ENCODE measurements around the gene SLCO2B1. TPM values are rescaled to one million over a fixed set of nuclear protein-coding genes. Genes with fewer than 3 reads are reported as not detected.

The SLCO2B1 gene
- total RNA-seq, 4 donors from 2014 or later, result 6.1 to 9.7 (median 7.1) TPM

DNA sequence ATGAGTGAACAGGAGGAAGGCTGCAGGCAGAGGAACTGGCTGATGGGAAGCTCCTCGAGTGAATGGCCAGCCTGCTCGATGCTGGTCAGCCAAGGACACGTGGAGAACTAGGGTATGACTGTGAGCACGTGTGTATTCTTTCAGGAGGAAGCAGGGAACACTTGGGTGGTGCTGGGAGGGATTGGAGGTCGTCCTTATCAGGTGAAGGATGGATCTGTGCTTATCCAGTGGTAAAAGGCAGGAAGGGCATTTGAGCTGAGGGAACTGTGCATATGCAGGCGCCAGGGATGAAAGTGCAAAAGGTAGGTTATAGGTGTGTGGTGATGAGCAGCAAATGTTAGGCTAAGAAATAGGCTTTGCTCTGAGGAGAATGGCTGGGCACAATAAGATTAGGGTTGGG, 9.7 kb upstream of the SLCO2B1 start:
- H3K27me3 ChIP-seq, result no peaks in the 10 kb centered on the region
- H3K36me3 ChIP-seq, result no peaks in the 10 kb centered on the region
- peaks cover 15% of the 10 kb centered on the region for H3K4me1 ChIP-seq
- H3K9me3 ChIP-seq, result no peaks in the 10 kb centered on the region
- DNase-seq (ENCODE audit: low spot score in 2 of 2), result no peak
- TF ChIP-seq POLR2A (IDR thresholded peaks at IDR 0.05) (no peak), EP300 (IDR thresholded peaks at IDR 0.05) (no peak), POLR2AphosphoS5 (IDR thresholded peaks at IDR 0.05) (no peak)
- TF ChIP-seq, protein P1, sequence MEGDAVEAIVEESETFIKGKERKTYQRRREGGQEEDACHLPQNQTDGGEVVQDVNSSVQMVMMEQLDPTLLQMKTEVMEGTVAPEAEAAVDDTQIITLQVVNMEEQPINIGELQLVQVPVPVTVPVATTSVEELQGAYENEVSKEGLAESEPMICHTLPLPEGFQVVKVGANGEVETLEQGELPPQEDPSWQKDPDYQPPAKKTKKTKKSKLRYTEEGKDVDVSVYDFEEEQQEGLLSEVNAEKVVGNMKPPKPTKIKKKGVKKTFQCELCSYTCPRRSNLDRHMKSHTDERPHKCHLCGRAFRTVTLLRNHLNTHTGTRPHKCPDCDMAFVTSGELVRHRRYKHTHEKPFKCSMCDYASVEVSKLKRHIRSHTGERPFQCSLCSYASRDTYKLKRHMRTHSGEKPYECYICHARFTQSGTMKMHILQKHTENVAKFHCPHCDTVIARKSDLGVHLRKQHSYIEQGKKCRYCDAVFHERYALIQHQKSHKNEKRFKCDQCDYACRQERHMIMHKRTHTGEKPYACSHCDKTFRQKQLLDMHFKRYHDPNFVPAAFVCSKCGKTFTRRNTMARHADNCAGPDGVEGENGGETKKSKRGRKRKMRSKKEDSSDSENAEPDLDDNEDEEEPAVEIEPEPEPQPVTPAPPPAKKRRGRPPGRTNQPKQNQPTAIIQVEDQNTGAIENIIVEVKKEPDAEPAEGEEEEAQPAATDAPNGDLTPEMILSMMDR (IDR thresholded peaks at IDR 0.05), result no peak
- no peak overlapping the region for H3K4me3 ChIP-seq
- no peak overlapping the region for H3K27ac ChIP-seq
- WGBS, result 73% methylated on average over 6 of the region's 6 CpGs

DNA sequence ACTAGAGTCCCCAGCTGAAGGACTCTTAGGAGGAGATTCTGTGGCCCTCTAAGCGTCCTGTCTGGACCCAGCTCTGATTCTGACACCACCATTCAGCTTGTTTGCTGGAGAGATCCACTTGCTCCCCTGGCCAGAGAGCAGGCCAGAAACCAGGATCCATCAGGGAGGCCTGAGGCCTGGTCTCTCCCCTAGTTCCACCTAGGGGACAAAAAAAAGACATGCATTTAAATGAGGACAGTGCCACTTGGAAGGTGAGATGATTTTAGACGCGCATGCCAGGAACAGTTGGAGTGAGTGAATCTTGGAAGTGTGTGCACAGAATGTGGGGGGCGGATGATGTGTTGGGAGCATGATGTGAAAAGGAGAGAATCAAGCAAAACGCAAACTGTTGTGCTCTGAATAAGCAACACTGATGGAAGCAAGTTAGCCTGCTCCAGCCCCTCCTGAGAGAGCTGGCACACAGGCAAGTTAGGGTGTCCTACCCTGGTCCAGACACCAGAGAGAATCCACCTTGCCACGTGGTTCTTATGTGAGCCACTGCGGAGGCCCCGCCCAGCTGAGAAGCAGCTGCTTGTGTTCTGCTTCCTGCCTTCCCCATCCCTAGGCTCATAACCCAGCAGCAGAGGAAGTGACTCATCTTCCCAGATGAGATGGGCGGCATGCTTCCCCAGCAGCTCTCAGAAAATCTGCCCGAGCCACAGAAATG, 8.0 kb upstream of the SLCO2B1 start:
- 28% methylated on average over 10 of the region's 10 CpGs for WGBS
- TF ChIP-seq EP300 (IDR thresholded peaks at IDR 0.05) (no peak), POLR2A (IDR thresholded peaks at IDR 0.05) (no peak), POLR2AphosphoS5 (IDR thresholded peaks at IDR 0.05) (no peak)
- TF ChIP-seq, protein P1 (IDR thresholded peaks at IDR 0.05), result no peak
- no peaks in the 10 kb centered on the region for H3K36me3 ChIP-seq
- no peak overlapping the region for H3K4me3 ChIP-seq
- peaks cover 28% of the 10 kb centered on the region for H3K4me1 ChIP-seq
- no peaks in the 10 kb centered on the region for H3K27me3 ChIP-seq
- H3K9me3 ChIP-seq, result no peaks in the 10 kb centered on the region
- peak in 1 of 2 donors; percentile 73 for DNase-seq (ENCODE audit: low spot score in 2 of 2)
- H3K27ac ChIP-seq, result no peak overlapping the region

DNA sequence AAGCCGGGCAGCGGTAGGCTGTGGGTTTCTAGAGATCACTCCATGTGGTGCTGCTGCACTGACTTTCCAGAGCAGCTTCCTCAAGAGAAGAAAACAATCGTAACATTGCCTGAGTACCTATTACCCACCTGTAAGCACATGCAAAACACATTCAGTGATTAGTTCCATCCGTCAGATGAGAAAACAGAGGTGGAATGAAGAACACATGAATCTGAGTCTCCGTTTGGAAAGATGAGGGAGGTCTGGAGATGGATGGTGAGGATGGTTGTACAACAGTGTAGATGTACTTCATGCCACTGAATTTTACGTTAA, 7.5 kb upstream of the SLCO2B1 start:
- DNase-seq (ENCODE audit: low spot score in 2 of 2), result no peak
- TF ChIP-seq POLR2A (IDR thresholded peaks at IDR 0.05), result no peak
- no peak for TF ChIP-seq POLR2AphosphoS5 (IDR thresholded peaks at IDR 0.05)
- TF ChIP-seq EP300 (IDR thresholded peaks at IDR 0.05), result no peak
- TF ChIP-seq, protein P1 (IDR thresholded peaks at IDR 0.05), result no peak
- Histone ChIP-seq H3K27me3 (no peaks in the 10 kb centered on the region), H3K4me3 (no peak overlapping the region), H3K9me3 (no peaks in the 10 kb centered on the region), H3K36me3 (no peaks in the 10 kb centered on the region), H3K27ac (no peak overlapping the region), H3K4me1 (peaks cover 28% of the 10 kb centered on the region)
- WGBS, result 29% methylated on average over 6 of the region's 6 CpGs

DNA sequence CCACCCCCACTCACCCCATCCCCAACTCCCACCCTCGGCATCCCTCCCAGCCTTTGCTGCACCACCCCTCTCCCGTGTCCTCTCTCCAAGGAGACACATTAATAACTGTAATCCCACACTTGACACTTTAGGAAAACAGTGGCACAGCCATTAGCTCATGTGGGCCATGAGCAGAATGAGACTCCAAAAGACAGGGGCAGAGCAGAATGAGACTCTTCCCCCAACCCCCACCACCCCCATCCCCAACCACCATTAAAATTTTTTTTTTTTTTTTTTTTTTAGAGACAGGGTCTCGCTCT, 6.2 kb upstream of the SLCO2B1 start:
- no peak overlapping the region for H3K4me3 ChIP-seq
- no peak overlapping the region for H3K27ac ChIP-seq
- H3K27me3 ChIP-seq, result no peaks in the 10 kb centered on the region
- H3K36me3 ChIP-seq, result no peaks in the 10 kb centered on the region
- WGBS, result 33% methylated on average over 3 of the region's 3 CpGs
- TF ChIP-seq POLR2AphosphoS5 (IDR thresholded peaks at IDR 0.05), result no peak
- no peak for TF ChIP-seq POLR2A (IDR thresholded peaks at IDR 0.05)
- TF ChIP-seq, protein P1 (IDR thresholded peaks at IDR 0.05), result no peak
- TF ChIP-seq EP300 (IDR thresholded peaks at IDR 0.05), result no peak
- no peak for DNase-seq (ENCODE audit: low spot score in 2 of 2)
- H3K9me3 ChIP-seq, result no peaks in the 10 kb centered on the region
- peaks cover 28% of the 10 kb centered on the region for H3K4me1 ChIP-seq

DNA sequence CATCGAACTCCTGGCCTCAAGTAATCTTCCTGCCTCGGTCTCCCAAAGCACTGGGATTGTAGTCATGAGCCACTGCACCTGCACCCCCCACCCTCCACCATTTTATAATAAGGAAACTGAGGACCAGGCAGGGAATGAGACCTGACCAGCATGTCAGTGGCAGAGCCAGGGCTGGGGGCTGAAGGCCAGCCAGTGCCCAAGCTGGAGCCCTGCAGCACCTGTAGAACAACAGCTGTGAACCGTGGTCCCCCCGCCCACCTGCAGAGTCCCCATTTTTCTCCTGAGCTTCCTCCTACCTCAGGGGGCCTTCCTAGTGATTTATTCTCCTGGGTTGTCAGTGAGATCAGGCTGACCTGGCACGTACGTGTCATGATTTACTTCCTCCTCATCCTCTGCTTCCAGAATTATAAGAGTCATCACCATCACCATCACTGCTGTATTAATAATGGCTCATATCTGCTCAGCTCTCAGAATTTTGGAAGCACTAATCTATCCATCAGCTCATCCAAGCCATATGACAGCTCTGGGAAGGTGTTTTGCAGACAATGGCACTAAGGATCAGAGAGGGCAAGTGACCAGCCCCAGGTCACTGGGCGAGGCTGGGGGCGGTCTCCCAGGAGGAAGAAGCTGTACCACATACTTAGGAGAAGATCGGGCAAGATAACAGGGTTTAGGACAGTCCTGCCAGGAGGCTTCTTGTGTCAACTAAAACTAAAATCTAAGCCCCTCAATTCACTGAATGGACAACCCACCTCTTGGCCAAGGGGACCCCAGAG, 5.5 kb upstream of the SLCO2B1 start:
- no peak overlapping the region for H3K27ac ChIP-seq
- TF ChIP-seq POLR2A (IDR thresholded peaks at IDR 0.05) (no peak), EP300 (IDR thresholded peaks at IDR 0.05) (no peak), POLR2AphosphoS5 (IDR thresholded peaks at IDR 0.05) (no peak)
- TF ChIP-seq, protein P1 (IDR thresholded peaks at IDR 0.05), result no peak
- no peaks in the 10 kb centered on the region for H3K27me3 ChIP-seq
- peak; percentile 25 to 49 for DNase-seq (ENCODE audit: low spot score in 2 of 2)
- H3K36me3 ChIP-seq, result no peaks in the 10 kb centered on the region
- H3K9me3 ChIP-seq, result no peaks in the 10 kb centered on the region
- H3K4me3 ChIP-seq, result no peak overlapping the region
- peaks cover 35% of the 10 kb centered on the region for H3K4me1 ChIP-seq
- WGBS, result 89% methylated on average over 9 of the region's 9 CpGs

Measured in suprapubic skin (tissue), 4 donors.